Fibroblast of skin of back (primary cell): ENCODE results near the gene RAB11FIP4.
A peak's percentile ranks its signal among the peaks of the same experiment; 100 is the strongest.

Experiments used
- DNase-seq: peaks from one replicate; pipeline ENCODE4 v3.0.0-alpha.2; 2013

Gene RAB11FIP4

DNA sequence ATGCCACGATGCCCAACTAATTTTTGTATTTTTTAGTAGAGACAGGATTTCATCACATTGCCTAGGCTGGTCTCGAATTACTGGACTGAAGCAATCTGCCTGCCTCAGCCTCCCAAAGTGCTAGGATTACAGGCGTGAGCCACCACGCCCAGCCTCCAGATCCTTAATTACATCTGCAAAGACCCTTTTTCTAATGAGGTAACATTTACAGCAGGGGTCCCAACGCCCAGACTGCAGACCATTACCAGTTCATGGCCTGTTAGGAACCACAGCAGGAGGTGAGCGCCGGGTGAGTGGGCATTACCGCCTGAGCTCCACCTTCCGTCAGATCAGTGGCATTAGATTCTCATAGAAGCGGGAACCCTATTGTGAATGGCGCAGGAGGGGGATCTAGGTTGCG, 4.0 kb upstream of the RAB11FIP4 start:
- DNase-seq = no peak

DNA sequence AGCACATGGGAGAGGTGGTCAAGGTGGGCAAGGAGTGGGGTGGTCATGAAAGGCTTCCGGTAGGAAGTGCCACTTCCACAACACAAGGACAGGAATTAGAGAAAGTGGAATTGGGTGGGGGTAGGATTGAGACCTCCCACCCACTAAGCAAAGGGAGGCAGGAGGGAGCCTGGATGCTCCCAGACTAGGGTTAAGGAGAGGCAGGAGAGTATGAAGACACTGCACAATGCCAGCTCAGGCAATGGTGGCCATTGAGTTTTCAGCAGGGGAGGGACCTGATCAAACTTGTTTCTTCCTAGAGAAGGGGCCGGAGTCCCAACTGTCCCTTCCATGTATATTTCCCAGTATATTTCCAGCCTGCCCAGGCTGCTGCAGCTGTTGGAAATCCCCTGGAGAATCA, 3.1 kb upstream of the RAB11FIP4 start:
- no peak for DNase-seq

DNA sequence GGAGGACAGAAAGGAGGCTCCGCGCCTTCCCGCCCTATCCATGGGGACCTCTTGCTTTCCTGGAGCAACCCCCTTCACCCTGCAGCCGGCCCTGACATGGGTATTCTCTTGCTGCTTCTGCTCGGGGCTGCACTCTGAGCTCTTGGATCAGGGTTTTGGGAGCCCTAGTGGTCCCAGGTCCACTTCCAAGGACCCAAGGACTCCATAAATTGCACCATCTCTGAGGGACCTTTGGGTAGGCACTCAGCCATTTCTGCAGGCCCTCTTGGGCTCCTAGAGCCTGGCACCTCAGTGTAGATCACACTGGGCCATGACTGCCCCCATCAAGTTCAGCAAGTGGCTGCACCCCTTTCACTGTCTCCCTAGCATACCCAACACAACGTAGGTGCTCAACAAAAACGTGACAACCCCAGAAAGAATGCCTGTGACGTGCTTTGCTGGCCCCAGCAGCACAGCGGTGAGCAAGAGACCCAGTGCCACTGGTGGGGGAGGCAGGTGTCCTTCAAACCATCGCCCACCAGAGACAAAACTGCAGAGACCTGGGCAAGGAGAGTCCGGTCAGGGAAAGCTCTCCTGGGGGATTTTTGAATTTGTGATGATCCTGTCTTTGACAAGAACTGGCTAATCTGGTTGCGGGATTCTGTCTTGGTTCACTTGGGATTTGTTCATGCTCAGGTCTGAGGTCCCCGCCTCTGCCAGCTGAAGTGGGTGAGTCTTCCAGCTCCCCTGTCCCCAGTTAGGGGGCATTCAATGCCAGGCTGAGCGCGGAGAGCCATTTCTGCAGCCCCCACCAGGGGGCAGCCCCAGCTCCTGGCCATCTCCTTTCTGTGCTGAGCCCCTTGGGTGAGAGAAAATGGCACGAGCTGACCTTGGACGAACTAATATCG, 2.5 kb upstream of the RAB11FIP4 start:
- peak; percentile 17 for DNase-seq

DNA sequence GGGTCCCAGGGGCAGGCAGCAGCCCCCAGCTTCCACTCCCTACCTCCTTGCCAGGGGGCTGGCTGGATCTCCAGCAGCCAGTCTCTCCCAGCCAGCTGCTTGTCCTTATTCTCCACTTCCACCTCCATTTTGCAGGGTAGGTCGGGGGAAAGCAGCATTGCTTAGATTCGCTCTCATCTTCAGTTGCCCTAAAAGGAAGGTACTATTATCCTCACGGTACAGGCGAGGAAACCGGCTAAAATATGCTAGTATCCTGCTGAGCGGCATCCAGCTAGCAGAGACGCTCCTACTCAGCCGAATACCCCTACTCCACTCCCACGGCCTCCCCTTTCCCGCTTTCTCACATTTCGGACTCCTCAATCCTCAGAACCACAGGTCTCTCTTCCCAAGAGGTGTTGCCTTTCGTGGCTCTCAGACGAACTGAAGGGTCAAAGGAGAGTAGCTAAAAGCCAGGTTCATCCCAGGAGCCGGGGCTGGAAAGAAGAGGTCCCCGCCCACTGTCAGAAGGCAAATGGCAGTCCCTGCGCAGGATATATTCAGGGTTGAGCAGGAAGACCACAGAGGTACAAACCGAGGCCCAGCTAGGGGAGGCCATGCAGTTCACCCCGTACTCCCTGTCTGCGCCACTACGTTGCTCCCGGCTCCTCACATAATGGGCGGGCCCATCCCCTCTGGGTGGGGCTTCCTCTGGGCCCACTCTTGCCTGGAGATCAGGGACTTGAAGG, 1.7 kb upstream of the RAB11FIP4 start:
- DNase-seq = no peak

DNA sequence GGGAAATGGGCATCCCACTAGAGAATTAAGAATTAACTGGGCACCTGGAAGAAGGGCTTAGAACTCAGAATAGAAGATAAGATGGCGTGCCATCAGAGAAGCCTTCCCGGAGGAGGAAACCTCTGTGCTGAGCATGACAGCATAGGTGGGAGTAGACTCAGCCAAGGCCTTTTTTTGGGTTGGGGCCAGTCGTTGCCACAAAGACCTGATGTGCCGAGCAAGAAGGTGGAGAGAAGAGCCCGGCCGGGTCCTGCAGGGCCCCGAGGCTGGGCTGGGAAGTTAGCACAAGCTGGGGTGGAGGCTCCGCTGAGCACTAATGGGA, 1.1 kb upstream of the RAB11FIP4 start:
- no peak for DNase-seq

DNA sequence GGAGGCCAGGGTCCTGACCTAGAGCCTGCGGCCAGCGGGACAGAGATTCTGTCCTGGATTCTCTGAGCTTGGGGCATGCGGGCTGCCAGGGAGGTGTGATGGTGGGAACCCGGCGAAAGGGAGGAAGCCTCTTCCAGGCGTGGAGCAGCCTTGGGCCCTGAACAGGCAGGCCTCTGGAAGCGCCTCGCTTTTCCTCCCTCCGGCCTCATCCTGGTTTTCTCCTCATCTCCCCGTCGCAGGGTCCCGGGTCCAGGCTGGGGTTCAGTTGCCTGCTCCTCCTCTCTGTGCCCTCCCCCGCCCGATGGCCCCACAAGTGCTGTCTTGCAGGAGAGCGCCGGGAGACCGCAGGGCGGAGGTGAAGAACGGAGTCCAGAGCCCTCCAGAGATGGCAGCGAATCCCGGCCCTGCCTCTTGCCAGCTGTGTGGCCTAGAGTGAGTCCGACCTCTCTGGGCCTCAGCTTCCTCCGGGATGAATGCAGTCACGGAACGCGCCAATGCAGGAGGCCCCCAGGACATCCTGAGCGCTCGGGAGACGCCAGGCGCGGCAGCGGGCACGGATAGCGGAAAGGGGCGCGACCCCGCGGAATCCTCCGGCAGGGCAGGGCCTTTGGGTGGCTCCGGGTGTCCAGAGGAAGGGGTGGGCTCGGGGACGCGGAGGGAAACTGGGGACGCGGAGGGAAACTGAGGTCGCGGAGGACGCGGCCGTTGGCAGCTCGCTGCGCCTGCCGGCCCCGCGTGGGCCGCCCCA, 553 bp upstream of the RAB11FIP4 start:
- DNase-seq = no peak

DNA sequence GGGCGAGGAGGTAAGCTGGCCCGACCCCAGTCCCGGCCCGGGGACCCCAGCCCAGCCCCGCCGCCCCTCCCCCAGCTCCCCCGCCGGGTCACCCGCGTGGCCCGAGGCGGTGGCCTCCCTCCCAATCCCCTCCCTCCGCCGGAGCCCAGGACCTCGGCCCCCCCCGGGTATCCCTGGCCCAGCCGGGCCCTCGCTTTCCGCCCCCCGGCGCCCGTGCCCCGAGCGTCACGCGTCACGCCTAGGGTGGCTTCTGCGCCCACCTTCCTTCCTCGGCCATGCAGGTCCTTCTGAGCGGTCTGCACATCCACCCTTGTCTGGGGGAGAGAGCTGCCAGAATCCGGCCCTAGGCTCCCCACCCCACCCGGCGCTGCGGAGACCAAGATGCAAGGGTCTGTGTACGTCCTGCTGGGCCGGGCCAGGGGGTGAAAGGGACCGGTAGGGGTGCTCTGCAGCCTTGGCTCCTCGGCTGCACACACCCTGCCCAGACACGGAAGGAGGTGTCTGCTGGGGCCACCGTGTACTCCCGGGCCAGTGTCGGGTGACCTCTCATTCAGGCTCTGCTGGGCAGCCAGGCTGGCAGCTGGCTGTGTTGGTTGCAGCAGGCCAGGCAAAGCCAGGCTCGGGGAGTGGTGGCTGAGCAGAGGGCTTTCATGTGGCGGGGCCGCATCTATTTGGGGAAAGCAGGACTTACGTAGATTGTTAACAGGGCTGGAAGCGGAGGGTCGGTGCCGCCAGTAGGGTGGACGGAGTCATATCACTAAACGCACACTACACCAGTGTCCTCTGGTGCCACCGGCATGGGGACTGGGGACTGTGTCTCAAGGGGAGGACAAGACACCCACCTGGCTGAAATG, 754 bp downstream of the RAB11FIP4 start:
- DNase-seq = no peak

DNA sequence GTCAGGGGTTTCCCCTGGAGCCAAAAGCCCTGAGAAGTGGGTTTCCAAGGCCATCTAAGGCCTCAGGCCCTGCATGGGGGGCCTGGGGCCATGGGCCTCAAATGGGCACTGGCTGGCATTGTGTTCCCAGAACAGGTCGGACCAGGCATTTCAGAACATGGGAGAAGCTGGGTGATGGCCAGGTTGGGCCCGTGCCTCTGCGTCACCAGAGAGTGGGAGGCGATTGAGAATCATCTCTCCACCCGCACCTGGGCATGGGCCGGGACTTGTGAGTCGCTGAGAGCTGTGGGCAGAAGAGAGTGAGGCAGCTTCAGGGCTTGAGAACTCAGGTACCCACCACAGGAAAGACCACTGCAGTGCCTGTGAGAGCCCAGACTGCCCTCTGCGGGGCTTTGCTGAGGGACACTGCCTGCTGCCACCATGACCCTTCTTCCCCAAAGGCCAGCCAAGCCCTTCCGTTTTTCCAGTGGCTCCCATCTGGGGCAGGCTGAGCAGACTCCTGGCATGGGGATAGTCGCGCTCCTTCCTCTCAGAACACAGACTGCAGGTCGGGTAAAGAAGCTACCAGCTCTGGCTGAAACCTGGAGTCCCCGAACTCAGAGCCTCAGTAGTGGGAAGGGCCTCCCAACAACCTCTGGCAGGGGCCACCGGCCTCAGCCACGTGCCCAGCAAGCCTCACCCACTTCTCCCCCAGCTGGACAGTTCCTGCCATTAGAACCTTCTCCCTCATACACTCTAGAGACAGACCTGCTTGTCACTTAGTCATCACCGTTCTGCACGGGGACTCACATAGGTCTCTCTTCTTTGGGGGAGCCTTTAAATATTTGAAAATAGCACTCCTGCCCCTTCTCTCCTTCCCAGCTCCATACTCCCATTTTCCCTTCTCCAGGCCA, 1.6 kb downstream of the RAB11FIP4 start:
- no peak for DNase-seq

DNA sequence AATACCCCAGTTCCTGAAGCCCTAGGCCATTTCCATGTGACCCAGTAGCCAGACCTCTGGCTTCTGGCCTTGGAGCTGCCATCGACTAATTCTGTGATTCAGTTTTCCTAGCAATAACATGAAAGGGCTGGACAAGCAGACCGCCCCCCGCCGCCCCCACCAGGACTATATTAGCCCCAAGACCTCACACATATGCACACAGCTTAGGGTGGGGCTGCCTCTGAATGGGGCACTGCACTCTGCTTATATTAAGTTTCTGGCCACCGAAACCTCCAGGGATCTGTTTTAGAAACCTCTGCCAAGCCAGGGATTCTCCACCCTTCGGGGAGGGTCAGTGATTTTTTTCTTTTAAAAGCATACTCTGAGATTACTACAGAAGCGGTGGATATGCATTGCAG, 2.3 kb downstream of the RAB11FIP4 start:
- no peak for DNase-seq

DNA sequence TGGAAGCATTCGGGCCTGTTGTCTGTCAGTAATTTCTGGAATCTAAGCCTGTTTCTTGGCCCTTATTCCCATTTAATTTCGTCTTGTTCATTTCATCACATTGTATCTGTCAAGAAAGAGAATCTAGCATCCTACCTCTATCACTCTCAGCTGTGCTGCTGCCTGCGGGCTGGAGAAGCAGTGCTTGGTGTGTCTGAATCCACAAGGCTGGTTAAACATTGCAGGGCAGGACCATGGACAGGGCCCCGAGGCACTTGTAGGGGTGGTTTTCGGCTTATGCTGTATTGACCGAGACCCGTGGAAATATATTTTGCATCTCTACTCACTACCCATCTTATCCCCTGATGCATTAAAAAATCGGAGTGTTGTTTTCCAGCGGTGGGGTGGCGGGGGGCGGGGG, 3.1 kb downstream of the RAB11FIP4 start:
- DNase-seq = peak; percentile 71

DNA sequence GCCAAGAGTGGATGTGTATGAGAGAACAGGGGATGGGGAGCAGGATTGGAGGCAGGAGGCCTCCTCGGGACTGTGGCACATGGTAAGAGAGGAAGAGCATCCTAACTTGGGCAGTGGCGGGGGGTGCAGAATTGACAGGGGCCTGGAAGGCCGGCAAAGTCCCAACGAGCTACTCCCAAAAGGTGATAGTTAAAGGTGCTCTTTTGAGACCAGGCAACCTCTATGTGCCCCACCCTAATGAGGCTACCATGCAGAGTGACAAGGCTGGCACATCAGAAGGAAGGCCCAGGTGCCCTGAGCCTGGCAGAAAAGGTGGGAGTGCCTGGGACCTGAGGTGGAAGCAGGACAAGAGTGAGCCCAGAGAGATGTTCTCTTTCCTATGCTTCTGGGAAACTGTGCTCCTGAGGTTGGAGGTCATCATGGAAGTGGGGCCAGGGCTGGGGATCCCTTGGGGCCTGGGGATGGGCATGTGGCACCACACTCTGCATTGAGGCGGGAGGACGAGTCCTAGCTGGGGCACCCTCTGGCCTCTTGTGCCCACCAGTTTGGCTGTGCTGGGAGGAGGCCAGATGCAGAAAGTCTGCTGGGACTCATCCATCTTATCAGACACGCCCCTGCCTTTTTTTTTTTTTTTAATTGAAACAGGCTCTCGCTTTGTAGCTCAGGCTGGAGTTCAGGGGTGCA, 5.9 kb downstream of the RAB11FIP4 start:
- no peak for DNase-seq

DNA sequence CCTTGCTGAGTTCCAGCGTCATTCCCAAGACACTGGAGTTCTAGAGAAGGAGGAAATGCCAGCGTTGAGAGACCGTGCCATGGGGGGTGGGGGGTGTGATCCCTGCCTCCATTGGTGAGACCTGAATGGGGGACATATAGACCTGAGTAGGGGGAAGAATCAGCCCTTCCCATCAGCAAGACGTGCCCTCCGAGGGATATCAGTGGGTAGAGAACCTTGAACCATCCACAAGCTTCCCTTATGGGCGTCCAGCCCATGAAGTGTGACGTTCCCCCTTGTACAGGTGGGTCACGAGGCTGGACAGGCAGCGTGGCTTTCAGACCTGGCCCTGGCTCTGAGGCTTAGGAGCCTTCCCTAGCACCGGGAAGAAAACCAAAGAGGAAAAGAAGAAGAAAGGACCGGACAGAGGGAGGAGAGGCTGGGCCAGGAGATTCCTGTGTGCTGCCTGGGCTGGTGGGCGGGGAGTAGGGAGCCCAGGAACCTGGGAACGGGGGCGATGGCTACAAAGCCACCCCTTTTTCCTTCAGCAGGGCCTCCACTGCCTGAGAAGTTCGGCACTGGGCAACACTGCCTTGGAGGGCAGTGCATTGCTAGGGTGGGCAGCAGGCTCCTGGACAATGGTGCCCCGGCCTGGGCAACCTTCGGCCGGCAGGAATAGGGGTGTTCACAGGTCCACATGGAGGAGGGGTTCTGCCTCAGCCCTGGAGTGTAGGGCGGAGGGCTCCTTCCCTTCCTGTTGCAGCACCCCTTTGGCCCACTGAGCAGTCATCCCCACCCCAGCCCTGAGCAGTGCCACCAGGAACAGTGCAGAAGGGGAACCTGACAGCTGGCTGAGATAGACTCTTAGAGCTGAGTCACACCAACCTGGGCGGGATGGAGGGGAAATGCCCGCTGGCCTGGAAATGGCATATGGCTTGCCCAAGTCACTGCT, 7.2 kb downstream of the RAB11FIP4 start:
- DNase-seq = no peak

DNA sequence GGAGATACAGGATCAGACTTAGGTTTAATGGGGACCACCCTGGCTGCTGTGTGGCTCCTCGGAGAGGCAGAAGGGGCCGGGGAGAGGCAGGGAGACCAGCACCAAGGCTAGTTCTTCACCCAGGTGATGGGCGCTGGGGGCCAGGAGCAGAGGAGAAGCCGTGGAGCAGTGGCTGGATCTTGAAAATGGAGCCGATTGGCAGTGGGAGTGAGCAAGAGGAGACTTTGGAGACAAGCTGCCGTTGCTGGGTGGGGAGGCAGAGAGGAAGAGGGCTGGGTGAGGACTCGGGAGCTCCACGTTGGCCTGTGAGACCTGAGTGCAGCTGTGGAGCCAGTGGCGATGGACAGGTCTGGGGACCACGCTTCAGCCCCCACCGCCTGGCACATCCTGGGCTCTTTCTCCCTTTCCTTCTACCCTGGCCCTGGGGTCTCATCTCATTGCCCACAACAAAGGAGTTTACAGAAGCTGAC, 9.0 kb downstream of the RAB11FIP4 start:
- no peak for DNase-seq

DNA sequence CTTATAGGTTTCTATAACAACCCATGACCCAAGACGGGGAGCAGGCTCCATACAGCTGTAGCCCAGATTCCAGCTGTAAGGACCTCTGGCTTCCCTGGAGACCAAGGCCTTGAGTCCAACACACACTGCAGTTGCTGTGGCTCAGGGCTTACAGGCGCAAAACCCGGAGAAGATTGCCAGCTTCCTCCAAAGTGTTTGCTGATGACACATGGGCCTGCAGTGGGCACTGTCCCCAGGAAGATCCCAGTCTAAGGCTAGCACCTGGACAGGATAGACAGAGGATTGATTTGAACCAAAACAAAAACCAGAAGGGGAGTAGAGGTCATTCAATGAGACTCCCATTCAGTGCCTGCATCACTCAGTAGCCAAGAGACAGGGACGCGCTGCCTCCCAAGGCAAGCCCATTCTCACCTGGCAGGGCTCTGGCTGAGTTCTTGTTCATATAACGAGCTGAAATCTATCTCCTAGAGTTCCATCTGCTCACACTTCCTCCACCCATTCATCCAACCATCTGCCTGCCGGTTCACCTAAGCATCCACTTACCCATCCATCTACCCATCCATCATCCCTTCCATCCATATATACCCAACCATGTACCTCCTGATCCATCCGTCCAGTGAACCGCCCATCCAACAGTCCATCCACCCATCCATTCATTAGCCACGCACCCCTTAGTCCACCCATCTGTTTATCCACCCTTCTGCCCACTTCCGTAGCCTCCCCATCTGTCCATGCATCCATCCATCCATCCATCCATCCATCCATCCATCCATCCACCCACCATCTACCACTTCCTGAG, 10.2 kb downstream of the RAB11FIP4 start:
- no peak for DNase-seq

DNA sequence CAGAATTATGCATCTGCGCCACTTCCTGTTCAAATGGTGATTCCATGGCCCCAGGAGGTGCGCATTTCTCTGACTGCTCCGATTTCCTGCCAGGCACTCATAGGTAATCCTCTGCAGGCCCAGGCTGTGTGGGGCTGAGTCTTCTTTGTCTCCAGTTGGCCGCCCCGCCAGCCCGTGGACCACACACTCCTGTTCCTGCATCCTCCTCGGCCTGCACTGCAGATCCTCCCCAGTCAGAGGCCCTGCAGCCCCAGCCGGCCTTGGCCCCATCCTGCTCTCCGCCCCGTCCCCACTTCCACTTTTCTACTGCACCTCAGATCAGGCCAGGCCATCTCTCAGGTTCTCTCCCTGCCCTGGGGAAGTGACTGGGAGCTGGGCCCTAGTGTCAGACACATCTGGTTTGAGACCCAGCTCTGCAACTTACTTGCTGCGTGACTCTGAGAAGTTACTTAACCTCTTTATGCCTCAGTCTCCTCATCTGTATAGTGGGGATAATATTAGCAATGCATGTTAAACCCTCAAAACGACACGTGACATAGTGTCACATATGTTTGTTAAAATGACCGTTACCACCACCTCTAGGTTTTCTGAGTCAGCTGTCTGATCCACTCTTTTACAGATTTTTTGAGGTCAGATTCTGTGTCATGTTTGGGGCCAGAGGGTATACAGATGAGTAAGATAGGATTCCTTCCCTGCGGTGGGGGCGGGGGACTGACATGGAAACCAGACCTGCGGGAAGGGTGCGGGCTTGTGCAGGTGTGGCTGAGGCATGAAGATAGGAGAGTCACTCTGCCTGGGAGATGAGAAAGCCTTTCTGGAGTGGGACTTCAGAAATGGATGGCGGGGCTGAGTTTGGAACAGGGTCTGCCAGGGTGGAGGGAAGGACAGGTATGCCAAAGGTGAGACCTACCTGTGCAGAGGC, 12.8 kb downstream of the RAB11FIP4 start:
- no peak for DNase-seq

DNA sequence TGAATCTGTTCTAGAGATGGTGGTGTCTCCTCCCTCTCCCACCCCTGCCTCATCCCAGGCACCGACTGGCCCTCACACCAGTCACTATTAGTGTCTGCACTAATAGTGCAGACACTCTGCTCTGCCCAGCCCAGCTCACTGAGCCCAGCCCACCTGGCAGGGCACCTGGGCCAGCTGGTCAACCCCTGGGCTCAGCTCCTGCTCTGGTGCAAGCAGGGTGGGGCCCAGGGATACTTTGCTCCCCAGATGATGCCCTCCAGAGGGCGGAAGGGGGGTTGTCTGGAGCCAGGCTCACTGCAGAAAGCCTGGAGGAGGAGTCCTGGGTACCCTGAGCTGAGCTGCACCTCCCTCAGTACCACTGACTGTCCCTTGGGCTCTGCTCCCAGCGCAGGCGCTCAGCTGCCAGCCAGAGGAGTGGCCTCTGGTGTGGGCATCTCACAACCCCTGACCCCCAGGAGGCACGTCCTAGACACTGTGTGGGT, 14.5 kb downstream of the RAB11FIP4 start:
- no peak for DNase-seq

DNA sequence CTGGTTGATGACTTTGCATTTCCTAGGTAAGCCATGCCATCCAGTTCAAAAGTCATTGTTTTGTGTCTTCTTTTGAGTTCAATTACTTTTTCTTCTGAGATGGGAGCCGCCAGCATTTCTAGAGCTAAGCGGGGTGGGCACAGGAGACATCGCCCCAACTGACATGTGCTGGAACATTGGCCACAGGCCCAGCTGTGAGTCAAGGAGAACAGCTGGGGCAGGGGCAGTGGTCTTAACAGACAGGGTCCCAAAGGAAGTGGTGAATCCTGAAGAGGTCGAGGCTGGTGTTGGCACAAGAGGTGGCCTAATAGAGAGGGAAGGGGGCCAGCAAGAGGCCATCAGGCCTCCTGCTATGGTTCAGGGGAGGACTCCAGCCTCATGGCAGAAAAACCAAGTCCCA, 17.1 kb downstream of the RAB11FIP4 start:
- DNase-seq = no peak
